Epithelial cell of prostate (primary cell): Measurements from ENCODE around the gene PNKP.
A peak's percentile ranks its signal among the peaks of the same experiment; 100 is the strongest.

Experiments used
- DNase-seq: peaks from one replicate; pipeline ENCODE4 v3.0.0-alpha.2; 2011; ENCODE audit warnings: low read depth, low spot score
- H3K27ac ChIP-seq: fragments of 450-650 bp; 2 replicates; pipeline ENCODE4 v1.5.1; 2017; ENCODE audit warnings: mild to moderate bottlenecking

Gene PNKP

DNA sequence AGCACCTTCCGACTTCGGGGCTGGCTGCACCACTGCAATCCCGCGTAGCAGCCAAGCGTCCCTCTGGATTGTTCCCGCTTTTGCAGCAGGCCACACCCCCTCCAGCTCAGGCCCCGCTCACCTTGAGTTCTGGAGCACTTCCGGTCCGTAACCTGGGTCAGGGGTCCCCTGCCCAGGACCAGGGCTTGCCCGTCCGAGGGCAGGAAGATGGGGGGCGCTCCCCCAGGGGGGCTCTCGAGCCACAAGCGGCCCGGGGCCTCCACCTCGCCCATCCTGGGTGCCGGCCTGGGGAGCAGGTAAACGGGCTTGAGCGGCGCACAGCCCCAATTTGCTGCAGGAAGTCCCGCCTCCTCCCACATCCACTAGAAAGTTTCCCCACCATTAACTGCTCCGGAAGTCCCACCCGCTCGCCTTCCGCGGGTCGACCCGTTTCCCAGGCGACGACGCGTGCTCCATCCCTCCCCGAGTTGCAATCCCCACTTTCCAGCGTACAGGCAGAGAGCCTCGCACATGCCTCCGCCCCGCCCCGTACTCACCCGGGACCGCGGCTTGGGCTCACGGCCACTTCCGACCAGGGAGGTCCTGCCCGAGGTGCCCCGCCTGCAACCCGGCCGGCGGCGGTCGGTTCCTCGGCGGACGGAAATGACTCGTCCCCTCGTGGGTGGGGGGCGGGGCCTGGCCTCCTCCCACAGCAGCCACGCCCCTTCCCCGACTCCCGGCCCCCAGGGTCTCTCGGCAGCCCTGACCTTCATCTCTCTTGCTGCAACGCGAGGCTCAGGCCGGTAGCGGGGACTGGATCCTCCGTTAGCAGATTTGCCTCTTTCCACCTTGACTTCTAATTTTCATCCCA lies at the start of gene PNKP:
PNKP (minus strand) TSS at position 644 of the 850 bp plus-strand sequence; CDS start at position 272, 372 bp downstream.
- peak; percentile 49 for DNase-seq
- H3K27ac ChIP-seq = peak within 1 kb of the TSS; percentile 93

DNA sequence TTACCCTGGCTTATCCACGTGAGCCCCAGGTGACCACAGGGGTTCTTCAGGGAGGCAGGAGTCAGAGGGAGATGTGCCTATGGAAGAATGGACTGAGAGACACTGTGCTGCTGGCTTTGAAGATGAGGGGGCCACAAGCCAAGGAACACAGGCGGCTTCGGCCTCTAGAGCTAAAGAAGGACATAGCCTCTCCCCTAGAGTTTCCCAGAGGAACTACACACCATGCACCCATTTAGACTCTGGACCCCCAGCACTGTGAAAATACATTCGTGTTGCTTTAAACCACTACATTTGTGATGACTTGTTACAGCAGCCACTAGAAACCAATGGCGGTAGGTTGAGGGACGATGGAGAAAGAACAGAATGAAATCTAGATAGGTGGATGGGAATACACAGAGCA lies 47.9 kb upstream of the PNKP start:
- H3K27ac ChIP-seq = no peak overlapping the region
- DNase-seq = no peak

DNA sequence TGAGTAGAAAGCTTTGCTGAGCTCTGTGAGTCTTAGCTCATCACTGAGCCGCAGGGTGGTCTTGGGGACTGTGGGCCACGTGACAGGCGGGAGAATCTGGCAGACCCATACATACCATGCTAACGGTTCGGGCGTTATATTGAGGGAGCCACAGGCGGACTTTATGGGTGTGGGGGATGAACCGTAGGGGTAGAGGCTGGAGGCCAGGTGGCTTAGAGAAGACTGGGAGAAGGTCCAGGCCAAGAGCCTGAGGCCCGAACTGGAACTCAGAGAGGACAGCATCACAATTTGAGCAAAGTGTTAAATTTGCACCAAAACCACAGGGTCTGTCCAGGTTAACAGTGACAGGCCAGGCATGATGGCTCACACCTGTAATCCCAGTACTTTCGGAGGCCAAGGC lies 46.3 kb upstream of the PNKP start:
- H3K27ac ChIP-seq = no peak overlapping the region
- DNase-seq = no peak

DNA sequence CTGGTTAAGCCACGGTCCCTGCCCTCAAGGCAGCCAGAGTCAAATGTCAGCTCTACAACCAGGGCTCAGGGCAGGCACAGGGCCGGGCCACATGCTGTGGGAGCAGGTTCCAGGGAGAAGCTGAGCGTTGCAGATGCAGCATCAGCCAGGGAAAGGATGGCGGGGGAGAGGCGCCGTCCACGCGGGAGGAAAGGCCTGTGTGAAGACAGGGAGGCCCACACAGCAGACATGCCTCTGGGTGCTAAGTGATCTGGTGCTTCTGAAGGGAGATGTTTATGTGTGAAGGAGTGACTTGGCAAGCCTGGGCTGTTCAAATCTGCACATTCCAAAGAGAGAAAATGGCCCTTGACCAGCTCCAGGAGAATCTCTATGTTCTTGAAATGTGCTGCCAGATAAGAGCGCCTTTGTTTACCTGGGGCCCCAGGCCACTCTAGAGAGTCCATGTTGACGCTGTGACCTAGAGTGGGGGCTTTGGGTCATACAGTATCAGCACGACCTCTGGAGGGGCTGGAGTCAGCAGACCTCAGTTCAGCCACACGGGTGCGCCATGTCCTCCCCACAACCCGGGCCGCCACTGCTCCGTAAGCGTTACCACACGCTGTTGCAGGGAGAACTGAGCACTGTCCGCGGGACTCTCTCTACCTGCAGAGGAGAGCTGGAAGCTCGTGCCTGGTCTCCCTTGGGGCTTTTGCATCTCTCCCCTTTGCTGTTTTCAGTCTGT lies 45.7 kb upstream of the PNKP start:
- H3K27ac ChIP-seq = no peak overlapping the region
- DNase-seq = no peak

DNA sequence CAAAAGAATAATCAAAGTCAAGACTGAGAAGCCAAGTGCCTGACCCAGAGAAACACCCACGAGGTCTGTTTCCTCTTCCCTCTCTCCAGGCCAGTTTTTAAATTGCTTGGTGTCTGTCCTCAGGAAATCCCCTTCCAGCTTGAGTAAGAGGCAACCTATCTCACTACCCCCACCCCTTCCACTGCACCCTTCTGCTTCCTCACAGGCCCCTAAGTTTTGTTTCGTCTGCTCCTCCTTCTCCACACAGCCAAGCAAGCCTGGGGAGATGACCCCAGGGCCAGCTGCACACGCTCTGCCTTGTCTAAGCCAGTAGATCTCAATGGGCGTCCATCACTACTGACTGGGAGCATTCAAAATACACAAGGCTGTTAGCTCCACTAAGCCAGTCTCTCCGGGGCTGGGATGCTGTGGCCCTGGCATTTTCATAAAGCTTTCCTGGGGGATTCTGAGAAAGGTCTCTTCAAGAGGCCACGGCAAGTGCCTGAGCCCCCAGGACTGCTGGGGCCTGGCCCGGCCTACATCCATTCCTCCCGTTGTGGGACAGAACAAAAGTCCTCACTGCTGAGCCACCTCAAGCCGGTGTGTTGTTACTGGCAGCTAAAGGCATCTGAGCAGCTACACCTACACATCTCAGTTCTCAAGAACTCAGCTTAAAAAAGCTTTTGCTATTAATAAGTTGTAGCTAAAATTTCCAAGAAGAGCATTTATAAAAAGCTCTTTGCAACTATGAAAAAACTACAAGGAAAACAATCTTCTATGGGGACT lies 44.2 kb upstream of the PNKP start:
- no peak for DNase-seq
- no peak overlapping the region for H3K27ac ChIP-seq

DNA sequence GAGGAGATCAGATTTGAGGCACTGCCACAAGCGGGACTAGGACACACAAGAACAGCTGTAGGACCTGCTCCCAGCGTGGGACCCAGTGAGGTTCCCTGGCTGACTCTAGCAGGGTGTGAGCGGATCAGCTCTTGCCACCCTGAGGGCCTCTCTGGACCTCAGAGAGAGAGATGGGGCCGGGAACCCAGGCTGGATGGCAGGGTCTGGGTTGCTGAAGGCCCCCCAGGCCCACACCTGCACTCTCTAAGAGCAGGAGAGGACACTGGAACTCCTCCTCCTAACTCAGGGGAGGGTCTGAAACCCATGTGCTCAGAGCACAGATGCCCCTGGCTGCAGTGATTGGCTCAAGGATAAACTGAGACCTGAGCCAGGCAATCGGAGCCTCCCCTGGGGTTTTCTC lies 42.8 kb upstream of the PNKP start:
- H3K27ac ChIP-seq = no peak overlapping the region
- no peak for DNase-seq

DNA sequence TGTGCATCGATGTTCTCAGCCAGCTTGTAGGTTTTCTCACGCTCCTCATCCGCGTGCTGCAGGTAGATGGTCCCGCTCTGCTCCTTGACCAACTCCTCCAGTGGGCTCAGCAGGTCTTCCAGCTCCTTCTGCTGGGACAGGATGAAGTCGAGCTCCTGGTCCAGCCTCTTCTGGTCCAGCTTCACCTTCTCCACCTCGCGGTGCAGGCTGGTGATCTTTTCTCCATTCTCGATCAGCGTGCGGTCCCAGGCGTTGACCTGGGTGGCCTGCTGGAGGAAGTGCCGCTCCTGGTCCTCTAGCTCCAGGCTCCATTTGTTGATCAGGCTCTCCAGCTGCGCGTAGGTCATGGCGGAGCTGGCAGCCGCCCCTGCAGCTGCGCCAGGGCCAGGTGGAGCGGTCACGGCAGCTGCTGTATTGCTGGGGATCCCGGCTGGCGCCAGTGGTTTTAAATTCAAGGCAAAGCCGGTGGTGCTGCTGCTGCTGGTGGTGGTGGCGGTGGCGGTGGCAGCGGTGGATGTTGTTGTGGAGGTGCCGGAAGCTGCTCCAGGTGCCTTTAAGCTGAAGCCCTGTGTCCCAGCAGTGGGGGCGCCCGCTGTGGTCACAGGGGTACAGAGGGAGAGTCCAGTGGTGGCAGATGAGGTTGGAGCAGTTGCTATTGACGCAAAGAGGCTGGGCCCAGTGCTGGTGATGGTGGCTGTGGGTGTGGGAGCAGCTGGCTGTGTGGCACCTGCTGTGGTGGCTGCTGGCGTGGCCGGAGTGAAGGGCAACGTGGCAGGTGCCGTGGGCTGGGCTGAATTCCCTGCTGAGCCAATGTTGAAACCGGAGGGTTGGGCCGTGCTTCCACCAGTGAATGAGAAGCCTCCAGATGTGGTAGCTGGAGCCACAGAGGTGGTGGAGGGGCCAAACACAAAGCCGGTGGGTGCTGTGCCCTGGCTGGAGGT lies 41.4 kb upstream of the PNKP start:
- H3K27ac ChIP-seq = no peak overlapping the region

DNA sequence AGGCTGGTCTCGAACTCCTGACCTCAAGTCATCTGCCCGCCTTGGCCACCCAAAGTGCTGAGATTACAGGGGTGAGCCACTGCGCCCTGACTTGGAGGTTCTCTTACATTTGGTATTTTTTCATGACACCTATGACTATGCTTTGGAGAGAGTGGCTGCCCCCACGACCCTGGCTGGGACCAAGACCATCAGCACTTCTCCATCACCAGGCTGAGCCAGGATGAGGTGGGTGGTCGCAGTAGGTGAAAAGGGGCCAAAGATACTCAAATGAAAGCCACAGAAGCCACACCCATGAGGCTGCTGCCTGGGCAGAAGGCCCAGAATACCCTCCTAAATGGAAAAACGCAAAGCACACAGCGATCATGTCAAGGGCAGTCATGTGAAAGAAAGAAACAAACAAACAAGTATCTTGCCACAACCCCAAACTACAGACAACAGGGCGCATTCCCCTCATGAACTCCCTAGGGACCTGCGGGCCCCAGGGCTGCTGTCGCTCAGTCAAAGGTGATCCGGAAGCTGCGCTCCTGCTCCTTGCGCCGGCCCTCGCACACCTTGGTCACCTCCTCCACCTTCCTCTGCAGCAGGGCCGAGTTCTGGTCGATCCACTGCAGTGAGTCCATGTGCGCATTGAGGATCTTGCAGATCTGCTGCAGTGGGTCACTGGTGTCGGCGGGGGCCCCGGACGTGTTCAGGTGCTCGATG lies 40.5 kb upstream of the PNKP start:
- no peak for DNase-seq
- no peak overlapping the region for H3K27ac ChIP-seq

More for the DNA sequence above, 41.4 kb upstream of the PNKP start:
- DNase-seq = no peak

DNA sequence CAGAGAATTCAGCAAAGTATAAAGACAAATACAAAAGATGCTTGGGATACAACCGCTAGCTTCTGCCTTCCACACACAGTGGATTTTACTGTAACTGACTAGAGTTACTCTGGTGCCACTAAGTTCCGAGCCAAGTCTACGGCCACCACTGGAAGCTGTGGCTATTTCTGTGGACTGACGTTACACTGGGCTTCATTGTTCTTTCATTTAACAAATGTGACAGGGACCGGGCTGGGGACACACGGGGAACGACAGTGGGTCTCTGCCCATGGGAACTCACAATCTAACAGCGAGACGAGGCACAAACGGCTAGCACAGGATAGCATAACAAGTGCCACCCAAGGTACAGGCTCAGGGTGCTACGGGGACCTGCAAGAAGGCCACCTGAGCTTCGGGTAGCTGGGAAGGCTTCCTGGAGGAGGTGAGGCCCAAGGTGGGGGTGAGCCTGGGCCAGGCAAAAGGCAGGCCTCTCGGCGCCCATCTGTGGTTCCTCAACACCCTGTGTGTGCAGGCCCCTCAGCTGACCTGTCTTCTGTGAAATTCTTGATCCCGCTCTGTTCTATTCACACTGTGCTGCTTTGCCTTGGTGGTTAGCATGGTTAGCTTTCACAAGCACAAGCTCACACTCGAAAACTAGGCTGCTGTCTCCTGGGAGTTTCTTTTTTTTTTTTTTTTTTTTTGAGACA lies 39.6 kb upstream of the PNKP start:
- no peak for DNase-seq
- no peak overlapping the region for H3K27ac ChIP-seq

DNA sequence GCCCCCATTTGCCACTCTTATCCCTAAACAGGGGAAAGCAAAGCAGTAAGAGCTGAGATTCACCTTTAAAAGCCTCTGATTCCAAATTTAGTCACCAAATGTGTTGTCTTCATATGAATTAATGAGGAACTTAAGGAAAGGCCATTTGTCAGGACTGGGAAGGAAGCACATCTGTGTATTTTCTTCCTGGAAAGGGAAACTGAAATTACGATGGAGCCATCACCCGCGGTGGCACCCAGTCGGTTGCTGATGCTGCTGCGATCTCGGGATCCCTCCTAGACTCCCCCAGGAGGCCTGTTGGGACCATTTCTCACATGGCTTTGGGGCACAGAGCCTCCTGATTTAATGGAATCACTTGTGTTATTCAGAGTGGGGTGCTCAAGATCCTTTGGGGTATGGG lies 36.8 kb upstream of the PNKP start:
- DNase-seq = no peak
- H3K27ac ChIP-seq = no peak overlapping the region

DNA sequence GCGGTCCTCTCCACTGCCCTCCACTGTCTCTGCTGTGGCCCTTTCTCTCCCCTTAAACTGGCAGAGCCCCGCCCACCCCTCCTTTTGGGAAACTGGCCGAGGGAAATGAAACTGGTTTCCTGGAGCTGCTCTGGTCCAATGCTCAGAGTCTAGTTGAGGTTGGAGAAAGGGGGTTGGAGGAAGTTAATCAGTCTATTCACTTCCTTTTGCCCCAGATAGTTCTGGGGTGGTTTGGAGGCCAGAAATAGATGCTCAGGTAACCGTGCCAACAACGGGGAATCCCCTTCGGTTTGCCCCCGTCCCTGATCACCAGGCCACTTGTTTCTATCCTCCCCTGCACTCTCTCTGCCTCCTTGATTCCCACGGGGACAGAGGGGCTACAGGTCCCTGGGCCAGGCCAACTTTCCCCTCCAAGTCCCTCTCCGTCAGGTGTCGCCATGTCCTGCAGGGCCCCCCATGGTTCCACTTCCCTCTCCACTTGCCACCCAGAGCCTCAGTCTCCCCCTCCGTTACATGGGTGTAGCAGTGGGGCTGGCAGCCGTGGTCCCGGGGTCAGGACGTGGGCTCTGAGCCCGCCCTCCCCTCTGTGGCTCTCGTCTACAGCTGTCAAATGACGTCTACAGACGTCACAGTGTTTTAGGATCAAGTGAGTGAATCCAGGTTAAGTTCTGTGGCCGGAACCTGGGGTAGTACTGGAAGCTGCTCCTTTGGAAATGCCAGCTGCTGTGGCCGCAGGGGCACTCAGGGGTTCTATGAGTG lies 29.7 kb upstream of the PNKP start, which contains the start of gene IL4I1:
IL4I1 (minus strand) TSS at position 25 of the 759 bp plus-strand sequence. CDS start 727 bp downstream, outside the sequence.
- no peak for DNase-seq
- H3K27ac ChIP-seq = no peak within 1 kb of the TSS

DNA sequence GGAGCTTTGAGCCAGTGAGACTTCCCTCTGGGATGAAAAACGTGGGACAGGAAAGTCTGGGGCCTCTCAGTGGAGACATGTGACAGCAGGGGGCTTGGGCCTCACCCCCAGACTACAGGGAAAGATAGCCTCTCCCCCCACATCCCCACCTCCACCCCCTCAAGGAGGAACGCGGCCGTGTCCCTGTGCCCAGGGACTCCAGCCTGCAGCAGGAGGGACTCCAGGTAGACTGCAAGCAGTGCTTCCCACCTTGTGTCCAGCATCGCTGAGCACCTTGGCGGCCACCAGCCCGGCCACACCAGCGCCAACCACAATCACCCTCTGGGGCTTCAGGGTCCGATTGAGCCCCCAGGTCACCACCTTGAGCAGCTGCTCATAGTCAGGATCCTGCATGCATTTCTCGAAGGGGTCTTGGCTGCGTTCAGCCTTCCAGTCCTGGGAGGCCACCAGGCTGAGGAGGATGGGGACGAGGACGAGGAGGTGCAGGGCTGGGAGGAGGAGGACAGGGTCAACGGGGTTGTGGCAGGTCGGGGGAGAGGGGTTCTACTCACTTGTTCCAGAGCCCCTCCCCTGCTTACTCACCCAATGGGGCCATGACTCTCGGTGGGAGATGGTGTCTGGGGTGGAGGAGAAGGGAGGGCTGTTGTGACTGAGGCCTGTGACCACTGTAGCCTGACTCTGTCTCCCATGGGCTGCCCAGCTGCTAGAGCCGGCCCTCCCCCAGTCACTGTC lies 28.4 kb upstream of the PNKP start:
- H3K27ac ChIP-seq = no peak overlapping the region
- DNase-seq = no peak

DNA sequence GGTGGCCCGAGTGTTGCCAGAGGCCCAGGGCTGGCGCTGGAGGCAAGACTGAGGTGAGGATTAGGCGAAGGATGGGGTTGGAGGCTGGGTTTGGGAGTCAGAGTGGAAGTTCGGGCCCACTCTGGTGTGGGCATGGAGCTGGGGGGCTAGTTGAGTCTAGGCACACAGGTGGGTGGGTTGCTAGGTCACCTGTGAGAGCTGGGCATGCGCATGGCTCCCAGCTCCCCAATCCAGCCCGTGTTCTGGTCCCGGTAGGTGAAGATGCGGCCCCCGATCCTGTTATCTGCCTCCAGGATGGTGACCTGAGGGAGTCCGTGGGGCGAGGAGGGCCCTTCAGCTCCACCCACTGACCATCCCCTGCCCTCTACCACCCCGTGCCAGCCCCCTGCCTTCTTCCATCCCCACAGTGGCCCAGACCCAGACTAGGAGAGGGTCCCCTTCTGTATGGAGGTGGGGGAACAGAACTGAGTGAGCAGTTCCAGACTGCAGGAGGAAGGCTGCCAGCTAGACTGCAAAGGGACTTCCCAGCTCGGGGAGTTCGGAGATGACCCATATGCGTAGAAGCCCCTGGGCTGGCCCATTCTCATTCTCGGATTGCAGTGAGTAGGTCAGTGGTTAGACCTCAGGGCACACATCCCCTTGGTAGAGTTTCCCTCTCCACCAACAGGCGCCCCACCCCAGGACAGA lies 27.6 kb upstream of the PNKP start:
- DNase-seq = no peak
- H3K27ac ChIP-seq = no peak overlapping the region

DNA sequence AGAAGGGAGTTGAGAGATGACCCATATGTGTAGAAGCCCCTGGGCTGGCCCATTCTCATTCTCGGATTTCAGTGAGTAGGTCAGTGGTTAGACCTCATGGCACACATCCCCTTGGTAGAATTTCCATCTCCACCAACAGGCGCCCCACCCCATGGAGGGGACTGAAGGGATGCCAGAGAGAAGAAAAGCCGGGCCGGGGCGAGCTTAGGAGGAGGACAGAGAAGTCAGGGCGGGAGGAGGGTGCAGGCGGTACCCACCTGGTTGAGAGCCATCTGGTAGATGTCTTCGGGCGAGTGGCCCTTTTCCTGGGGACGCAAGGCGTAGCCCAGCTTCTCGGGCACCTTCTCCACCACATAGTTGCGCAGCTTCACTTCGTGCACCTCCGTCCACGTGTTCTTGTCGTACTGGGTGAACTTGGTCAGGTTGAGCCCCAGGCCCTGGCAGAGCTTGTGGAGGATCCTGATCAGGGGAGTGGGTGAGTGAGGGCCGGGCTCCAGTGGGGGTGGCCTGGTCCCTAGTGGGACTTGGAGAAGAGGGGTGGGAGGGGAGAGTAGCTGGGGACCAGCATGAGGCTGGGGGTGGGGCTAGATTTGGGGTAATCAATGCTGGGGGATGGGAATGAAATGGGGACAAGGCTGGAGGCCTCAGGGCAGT lies 26.8 kb upstream of the PNKP start:
- no peak for DNase-seq
- no peak overlapping the region for H3K27ac ChIP-seq

DNA sequence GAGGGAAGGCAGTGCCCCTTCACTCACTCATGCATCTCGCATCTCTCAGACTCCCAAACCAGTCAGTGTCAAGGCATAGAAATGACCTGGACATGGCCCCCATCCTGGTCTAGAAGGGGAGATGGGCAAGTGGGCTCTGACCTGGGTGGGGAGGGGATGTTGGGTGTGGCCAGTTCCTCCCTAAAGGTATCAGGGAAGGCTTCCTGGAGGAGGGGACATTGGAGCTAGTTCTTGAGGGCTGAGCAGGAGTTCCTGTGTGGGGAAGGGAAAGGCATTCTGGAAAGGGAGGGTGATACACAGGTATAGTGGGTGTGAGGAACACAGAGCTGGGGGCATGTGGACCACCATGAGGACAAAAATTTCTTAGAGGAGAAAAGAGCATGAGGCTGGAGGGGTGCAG lies 25.3 kb upstream of the PNKP start:
- no peak overlapping the region for H3K27ac ChIP-seq
- DNase-seq = no peak

DNA sequence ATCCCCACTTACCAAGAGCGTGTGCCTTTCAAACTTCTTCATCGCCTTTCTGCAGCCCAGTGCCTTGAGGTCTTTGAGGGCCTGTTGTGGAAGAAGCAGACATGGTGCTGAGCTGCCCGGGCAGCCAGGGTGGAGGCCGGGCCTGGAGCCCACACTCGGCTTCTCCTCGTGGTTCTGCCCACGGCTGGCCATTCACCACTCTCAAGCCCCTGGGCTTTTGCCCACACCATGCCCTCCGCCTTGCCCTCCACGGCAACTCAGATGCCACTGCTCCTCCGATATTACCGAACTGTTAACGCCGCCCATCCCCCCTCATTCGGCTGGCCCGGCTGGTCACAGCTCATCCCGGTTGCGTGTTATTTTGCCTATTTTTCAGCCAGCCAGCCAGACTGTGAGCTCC lies 24.0 kb upstream of the PNKP start:
- H3K27ac ChIP-seq = no peak overlapping the region
- no peak for DNase-seq
